Measurements from ENCODE around the gene ITGBL1. TPM values are rescaled to one million over a fixed set of nuclear protein-coding genes. Genes with fewer than 3 reads are reported as not detected.

Gene ITGBL1
- total and polyA plus RNA-seq, 2 of the 8 experiments (the other 6 are each of a cell fraction or from before 2014, with no cell fraction given) = not detected

DNA sequence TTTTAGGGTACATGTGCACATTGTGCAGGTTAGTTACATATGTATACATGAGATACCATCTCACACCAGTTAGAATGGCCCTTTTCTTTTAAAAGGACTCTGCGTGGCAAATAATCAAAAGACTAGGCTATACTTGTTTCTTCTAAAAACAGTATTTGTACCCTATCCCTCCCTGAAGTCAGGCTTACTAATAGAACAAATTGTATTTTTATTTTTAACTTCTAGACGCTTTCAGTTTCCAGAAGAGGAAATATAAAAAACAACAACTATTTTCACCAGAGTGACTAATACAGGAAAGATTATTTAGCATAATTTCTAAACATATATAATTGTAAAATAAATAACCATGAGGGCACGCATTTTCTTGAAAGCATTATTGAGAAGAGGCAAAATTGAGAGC lies 83.6 kb downstream of the ITGBL1 start:
- H3K14ac ChIP-seq (ENCODE audit: insufficient read length) = no peak overlapping the region
- CTCF ChIA-PET (ENCODE audit: partially characterized antibody) = no interaction called here
- DNase-seq (ENCODE audit: low read depth in 1 of 2, low spot score in 2 of 2) (no peak), FAIRE-seq (no peak)
- no peaks in the 10 kb centered on the region for H3K27me3 ChIP-seq (replicated peaks in 1 of 4; ENCODE audit: control insufficient read depth in 3 of 4, extremely low read depth in 1 of 4, insufficient read depth in 3 of 4, low read length in 3 of 4)
- H2AK5ac ChIP-seq (ENCODE audit: low read depth, low read length) = no peak overlapping the region
- no peak overlapping the region for H2BK5ac ChIP-seq (ENCODE audit: low read depth, low read length)
- POLR2A ChIA-PET (ENCODE audit: partially characterized antibody) = no interaction called here
- no peak overlapping the region for H3K56ac ChIP-seq (replicated peaks; ENCODE audit: insufficient read length, low read depth, low read length)
- no peak overlapping the region for H2BK20ac ChIP-seq (ENCODE audit: low read length)
- 91% methylated on average over 3 of the region's 3 CpGs; no CpG with 5 or more reads in 1 of the 2 experiments for WGBS, 2 experiments (ENCODE audit: extremely low coverage in 1 of 2, insufficient coverage in 1 of 2, insufficient read length in 1 of 2, insufficient replicate concordance in 2 of 2, low coverage in 1 of 2, low lambda C conversion rate in 2 of 2, missing lambda C conversion rate in 1 of 2)
- no peak overlapping the region for H4K8ac ChIP-seq (ENCODE audit: extremely low read depth, insufficient read depth, low read length)
- no peak overlapping the region for H3K18ac ChIP-seq (ENCODE audit: extremely low read depth, low read length)
- no peak overlapping the region for H3K4ac ChIP-seq (replicated peaks; ENCODE audit: insufficient read length, low read depth, low read length)
- no peaks in the 10 kb centered on the region for H3K9me3 ChIP-seq (ENCODE audit: insufficient read depth in 2 of 2, low read depth in 1 of 2, low read length in 1 of 2)
- no peak overlapping the region for H3K23ac ChIP-seq (ENCODE audit: insufficient read length)
- H4K20me1 ChIP-seq (replicated peaks in 1 of 2; ENCODE audit: control insufficient read depth in 1 of 2, insufficient read depth in 2 of 2, low read length in 2 of 2) = no peaks in the 10 kb centered on the region
- H3K79me1 ChIP-seq (ENCODE audit: low read depth, low read length) = no peaks in the 10 kb centered on the region
- no peak overlapping the region for H4K91ac ChIP-seq (replicated peaks; ENCODE audit: insufficient read length, low read length)
- no peaks in the 10 kb centered on the region for H3K79me2 ChIP-seq (ENCODE audit: control insufficient read depth in 1 of 2, insufficient read depth in 2 of 2, low read length in 2 of 2)
- no peak overlapping the region for H4K5ac ChIP-seq (ENCODE audit: insufficient read length, low read depth, low read length)
- TF ChIP-seq GTF2F1 (IDR thresholded peaks at IDR 0.05; ENCODE audit: borderline replicate concordance, low read depth, low read length) (no peak), EZH2 (IDR thresholded peaks at IDR 0.05; ENCODE audit: low read depth, low read length, severe bottlenecking) (no peak), CBX8 (IDR thresholded peaks at IDR 0.05; ENCODE audit: borderline replicate concordance, low read depth, low read length) (no peak), POU5F1 (IDR thresholded peaks at IDR 0.05; ENCODE audit: low read depth, low read length) (no peak), JUND (IDR thresholded peaks at IDR 0.05; ENCODE audit: low read length) (no peak), SP2 (IDR thresholded peaks at IDR 0.05; ENCODE audit: low read length) (no peak), BCL11A (IDR thresholded peaks at IDR 0.05; ENCODE audit: low read depth in 2 of 2, low read length in 2 of 2) (no peak), KDM1A (IDR thresholded peaks at IDR 0.05; ENCODE audit: borderline replicate concordance, low read length) (no peak)
- H3K4me3 ChIP-seq (ENCODE audit: extremely low read depth in 1 of 4, insufficient read depth in 2 of 4, low read depth in 3 of 4, low read length in 4 of 4) = no peak overlapping the region
- H2BK12ac ChIP-seq (ENCODE audit: low read depth, low read length) = no peak overlapping the region
- H3K23me2 ChIP-seq (ENCODE audit: low read depth, low read length) = no peaks in the 10 kb centered on the region
- H3K4me1 ChIP-seq (replicated peaks in 1 of 4; ENCODE audit: control insufficient read depth in 3 of 4, insufficient read depth in 4 of 4, low read length in 3 of 4) = no peaks in the 10 kb centered on the region
- H3K9ac ChIP-seq (replicated peaks in 1 of 4; ENCODE audit: extremely low read depth in 1 of 4, low read depth in 3 of 4, low read length in 3 of 4) = no peak overlapping the region
- H3K4me2 ChIP-seq (ENCODE audit: insufficient read depth in 1 of 2, low read depth in 2 of 2, low read length in 2 of 2) = no peak overlapping the region
- no peaks in the 10 kb centered on the region for H3K36me3 ChIP-seq (ENCODE audit: control insufficient read depth in 2 of 4, insufficient read depth in 4 of 4, low read length in 3 of 4)
- no peak overlapping the region for H2BK15ac ChIP-seq (ENCODE audit: low read length)
- no peak overlapping the region for H2BK120ac ChIP-seq (replicated peaks; ENCODE audit: low read depth, low read length)
- H3K27ac ChIP-seq (ENCODE audit: low read depth, low read length) = no peak overlapping the region
- no peak overlapping the region for H2AFZ ChIP-seq (ENCODE audit: low read length)
